VCaP (cell line): ENCODE measurements around the gene RALA.

Experiments
- H3K27ac ChIP-seq: fragments of 450-650 bp; 2 replicates; pipeline ENCODE4 v1.5.1; 2017
- TF ChIP-seq, protein P1 (sequence below): fragments of 450-650 bp; conservative IDR thresholded peaks from 2 replicates; pipeline ENCODE4 v1.5.1; 2017; ENCODE audit warnings: mild to moderate bottlenecking, moderate library complexity

RALA gene

DNA sequence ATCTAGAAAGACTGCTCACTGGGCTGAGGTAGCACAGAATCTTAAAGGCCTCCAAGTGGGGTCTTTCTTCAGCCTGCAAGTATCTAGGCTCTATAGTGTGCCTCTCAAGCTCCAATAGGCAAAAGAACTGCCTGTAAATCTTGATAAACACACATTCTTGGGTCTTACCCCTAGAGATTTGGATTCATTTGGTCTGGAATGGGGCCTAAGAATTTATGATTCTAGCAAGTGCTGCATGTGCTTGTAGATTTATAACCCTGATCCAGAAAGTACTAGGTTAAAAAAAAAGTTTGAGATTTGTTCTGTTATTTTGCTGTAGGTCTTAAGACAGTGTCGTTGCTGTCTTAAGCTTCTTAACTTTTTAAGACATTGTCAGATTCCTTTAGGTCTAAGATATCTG is 74.1 kb downstream of the RALA start:
- H3K27ac ChIP-seq = no peak overlapping the region
- TF ChIP-seq, protein P1, sequence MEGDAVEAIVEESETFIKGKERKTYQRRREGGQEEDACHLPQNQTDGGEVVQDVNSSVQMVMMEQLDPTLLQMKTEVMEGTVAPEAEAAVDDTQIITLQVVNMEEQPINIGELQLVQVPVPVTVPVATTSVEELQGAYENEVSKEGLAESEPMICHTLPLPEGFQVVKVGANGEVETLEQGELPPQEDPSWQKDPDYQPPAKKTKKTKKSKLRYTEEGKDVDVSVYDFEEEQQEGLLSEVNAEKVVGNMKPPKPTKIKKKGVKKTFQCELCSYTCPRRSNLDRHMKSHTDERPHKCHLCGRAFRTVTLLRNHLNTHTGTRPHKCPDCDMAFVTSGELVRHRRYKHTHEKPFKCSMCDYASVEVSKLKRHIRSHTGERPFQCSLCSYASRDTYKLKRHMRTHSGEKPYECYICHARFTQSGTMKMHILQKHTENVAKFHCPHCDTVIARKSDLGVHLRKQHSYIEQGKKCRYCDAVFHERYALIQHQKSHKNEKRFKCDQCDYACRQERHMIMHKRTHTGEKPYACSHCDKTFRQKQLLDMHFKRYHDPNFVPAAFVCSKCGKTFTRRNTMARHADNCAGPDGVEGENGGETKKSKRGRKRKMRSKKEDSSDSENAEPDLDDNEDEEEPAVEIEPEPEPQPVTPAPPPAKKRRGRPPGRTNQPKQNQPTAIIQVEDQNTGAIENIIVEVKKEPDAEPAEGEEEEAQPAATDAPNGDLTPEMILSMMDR = no peak

DNA sequence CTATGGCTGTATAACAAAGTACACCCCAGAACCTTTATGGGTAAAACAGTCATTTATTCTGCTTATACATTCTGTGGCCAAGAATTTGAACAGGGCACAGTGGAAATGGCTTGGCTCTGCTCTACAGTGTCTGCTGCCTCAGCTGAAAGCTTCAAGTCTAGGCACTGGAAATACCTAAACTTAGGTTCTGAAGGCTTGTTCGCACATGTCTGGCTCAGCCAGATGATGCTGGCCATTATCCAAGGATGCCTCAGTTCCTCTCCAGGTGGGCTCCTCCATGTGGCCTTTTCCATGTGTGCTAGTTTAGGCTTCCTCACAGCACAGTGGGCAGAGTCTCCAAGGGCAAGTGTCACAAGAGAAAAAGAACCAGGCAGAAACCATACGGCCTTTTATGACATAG is 76.8 kb downstream of the RALA start:
- TF ChIP-seq, protein P1 = no peak
- H3K27ac ChIP-seq = no peak overlapping the region

DNA sequence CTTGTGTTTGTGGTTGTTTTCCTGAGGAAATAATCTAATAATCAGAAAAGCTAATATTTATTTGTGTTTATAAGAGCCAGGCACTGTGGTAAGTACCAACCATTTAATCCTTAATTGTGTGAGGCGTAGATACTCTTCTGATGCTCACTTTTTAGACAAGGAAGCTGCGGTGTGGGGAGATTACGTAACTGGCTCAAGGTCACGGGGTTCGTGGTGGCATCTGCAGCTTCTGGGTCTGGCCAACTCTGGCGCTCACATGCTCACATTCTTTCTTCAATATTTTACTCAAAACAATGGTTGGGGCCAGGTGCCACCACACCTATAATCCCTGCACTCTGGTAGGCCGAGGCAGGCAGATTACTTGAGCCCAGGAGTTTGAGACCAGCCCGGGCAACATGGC is 77.6 kb downstream of the RALA start:
- TF ChIP-seq, protein P1 = no peak
- no peak overlapping the region for H3K27ac ChIP-seq

DNA sequence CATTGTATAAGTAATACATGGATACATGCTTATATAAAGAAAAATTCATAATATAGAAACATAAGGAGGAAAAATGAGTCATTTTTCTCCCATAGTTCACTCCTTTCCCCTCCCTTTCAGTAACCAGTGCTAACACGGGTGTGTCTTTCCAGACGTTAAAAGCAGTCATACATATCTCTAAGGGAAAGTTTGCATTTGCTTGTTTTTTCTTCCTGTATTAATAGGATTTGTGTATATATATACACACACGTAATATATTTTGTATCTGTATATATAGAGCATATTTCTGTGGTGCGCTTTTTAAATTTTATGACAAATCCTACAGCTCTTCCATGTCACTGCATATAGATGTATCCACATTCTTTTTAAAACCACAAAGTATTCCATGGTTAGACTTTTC is 78.8 kb downstream of the RALA start:
- TF ChIP-seq, protein P1 = no peak
- H3K27ac ChIP-seq = no peak overlapping the region

DNA sequence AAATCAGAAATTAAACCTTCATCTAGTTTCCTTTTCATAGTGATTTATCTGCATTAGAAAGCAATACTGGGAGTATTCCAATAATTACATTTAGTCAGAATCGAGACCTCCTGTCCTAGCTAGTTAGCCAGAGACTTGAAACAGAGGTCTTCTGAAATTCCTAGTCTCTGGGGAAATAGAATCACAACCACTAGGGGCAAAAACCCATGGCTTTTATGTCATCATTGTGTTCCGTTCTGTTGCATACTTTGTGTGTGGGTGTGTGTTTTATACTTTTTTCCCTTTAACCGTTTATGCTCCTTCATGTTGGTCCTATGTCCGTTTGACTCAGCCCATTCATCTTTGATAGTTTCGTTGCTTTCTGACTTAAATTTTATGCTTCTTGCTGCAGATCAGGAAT is 79.8 kb downstream of the RALA start:
- no peak overlapping the region for H3K27ac ChIP-seq
- TF ChIP-seq, protein P1 = 0 out of 2 replicates have a peak, but pooled peaks have one; percentile 12

DNA sequence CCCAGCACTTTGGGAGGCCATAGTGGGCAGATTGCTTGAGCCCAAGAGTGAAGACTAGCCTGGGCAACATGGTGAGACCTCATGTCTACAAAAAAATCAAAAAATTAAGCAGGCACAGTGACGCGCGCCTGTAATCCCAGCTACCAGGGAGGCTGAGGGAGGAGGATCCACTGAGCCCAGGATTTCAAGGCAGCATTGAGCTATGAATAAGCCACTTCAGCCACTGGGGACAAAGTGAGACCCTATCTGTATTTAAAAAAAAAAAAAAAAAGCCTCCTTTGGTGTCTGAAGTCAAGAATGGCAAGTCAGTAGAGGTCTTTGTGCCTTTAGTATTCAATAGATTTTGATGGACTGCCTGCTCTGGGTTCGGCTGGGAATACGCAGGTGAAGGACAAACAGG is 85.7 kb downstream of the RALA start:
- H3K27ac ChIP-seq = no peak overlapping the region
- TF ChIP-seq, protein P1 = no peak

DNA sequence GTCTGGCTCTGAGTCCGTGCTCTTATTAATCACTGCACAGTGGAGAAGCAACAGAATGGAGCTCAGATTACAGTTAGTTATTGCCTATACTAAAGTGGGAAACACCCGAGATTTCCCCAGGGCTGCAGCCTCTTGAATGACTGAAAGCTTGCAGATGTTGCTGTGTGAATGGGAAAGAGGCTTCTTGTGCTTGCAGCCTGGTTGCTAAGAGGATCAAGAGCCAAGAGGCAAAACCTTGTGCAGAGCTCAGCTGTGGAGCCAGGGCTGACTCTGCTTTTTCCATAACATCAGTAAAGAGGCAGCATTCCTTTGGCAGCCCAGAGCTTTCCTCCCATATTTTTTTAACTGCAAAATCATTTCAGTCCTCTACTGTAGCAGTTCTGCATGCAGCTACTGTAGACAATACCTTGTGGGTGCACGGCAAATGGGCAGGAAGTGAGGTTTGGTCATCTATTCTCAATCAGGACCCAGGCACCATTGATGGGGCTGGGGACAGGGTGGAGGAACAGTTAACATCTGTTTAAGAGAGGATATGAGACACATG is 86.5 kb downstream of the RALA start:
- TF ChIP-seq, protein P1 = no peak
- H3K27ac ChIP-seq = no peak overlapping the region

DNA sequence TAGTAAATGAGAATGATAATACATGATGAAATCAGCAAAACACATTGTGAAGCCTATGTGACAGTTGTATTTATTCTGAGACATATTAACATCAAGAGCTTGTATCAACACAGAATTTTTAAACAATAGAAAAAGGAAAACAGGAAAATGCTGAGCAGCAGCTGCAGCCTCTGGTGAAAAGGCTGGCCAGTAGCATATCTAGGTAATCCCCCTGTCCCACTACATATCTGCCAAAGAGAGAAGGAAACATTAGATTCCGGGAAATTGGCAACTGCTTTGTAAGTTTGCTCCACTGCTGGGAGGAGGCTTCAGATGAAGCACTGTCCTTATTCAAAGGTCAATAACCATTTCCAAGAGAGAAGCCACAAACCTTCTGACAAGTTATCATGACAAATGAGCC is 89.4 kb downstream of the RALA start:
- TF ChIP-seq, protein P1 = no peak
- H3K27ac ChIP-seq = no peak overlapping the region
